GM12878 (cell line): ENCODE results near the gene C1orf53. TPM values are rescaled to one million over a fixed set of nuclear protein-coding genes. Genes with fewer than 3 reads are reported as not detected.
A peak's percentile ranks its signal among the peaks of the same experiment; 100 is the strongest.

Experiments
- CTCF ChIP-seq, 3 experiments: IDR thresholded peaks in 2 of 3; conservative IDR thresholded peaks in 1 of 3; 2 replicates each; pipeline ENCODE4 v1.5.1; 2011; ENCODE audit warnings: low read depth in 3 of 3, low read length in 3 of 3, mild to moderate bottlenecking in 3 of 3, control low read depth in 2 of 3, moderate library complexity in 2 of 3, inconsistent platforms in 1 of 3, mixed read lengths in 1 of 3; ENCODE audit not compliant: control insufficient read depth in 2 of 3, insufficient read depth in 1 of 3; ENCODE audit errors: extremely low read depth in 1 of 3
- DPF2 ChIP-seq: fragments of 450-650 bp; IDR thresholded peaks from 2 replicates; pipeline ENCODE4 v1.6.1; 2017; ENCODE audit warnings: mild to moderate bottlenecking
- EP300 ChIP-seq, 2 experiments: fragments of 150-350 bp in 1 of 2; IDR thresholded peaks; 2 replicates each; pipeline ENCODE4 v1.6.1; 2011 to 2012; ENCODE audit warnings: low read depth in 2 of 2, low read length in 2 of 2, borderline replicate concordance in 1 of 2, improper control_type of control experiment in 1 of 2, inconsistent platforms in 1 of 2; ENCODE audit not compliant: control insufficient read depth in 1 of 2
- SIX5 ChIP-seq: IDR thresholded peaks from 2 replicates; pipeline ENCODE4 v1.6.1; 2011; ENCODE audit warnings: mild to moderate bottlenecking, low read depth, low read length, moderate library complexity; ENCODE audit not compliant: severe bottlenecking
- SMC3 ChIP-seq: IDR thresholded peaks from 2 replicates; pipeline ENCODE4 v1.6.1; 2011; ENCODE audit warnings: low read length, improper control_type of control experiment, borderline replicate concordance
- TARDBP ChIP-seq: IDR thresholded peaks from 2 replicates; pipeline ENCODE4 v1.6.1; 2016; ENCODE audit warnings: borderline replicate concordance
- polyA plus RNA-seq, 11 experiments: library from polyadenylated mRNA; depleted of rRNA in 4 of 11; unstranded in 6 of 11; stranded (reverse) in 5 of 11; fragments of >200 nt; fragmentation: Nextera tagmentation in 4 of 11; fragmentation: Illumina TruSeq in 1 of 11; extraction: Ambion mirVana in 4 of 11; extraction: Trizol in 1 of 11; gene quantifications; 1 replicate in 1 of 11; 2 replicates in 10 of 11; pipeline versions ENCODE4 v1.2.1 to v1.2.3, GENCODE V29; 2011 to 2016; ENCODE audit warnings: inconsistent platforms in 2 of 11, missing spikeins in 2 of 11, low read depth in 1 of 11
- total RNA-seq, 4 experiments: library from RNA; depleted of rRNA in 3 of 4; stranded (reverse); fragments of >200 nt in 3 of 4; fragmentation: Illumina TruSeq in 1 of 4; extraction: Trizol in 1 of 4; gene quantifications; 2 replicates each; pipeline versions ENCODE4 v1.2.1 to v1.2.3, GENCODE V29; 2013 to 2021
- TF ChIP-seq, protein P1 (sequence below): fragments of 450-650 bp; IDR thresholded peaks from 2 replicates; pipeline ENCODE4 v1.6.1; 2016; ENCODE audit warnings: mild to moderate bottlenecking, moderate library complexity, borderline replicate concordance
- TF ChIP-seq, protein P2 (sequence below): fragments of 450-650 bp; IDR thresholded peaks from 2 replicates; pipeline ENCODE4 v1.6.1; 2018; ENCODE audit warnings: mild to moderate bottlenecking, low read depth, moderate library complexity; ENCODE audit not compliant: partially characterized antibody
- TF ChIP-seq, protein P3 (sequence below): fragments of 450-650 bp; IDR thresholded peaks from 2 replicates; pipeline ENCODE4 v1.6.1; 2016; ENCODE audit warnings: mild to moderate bottlenecking

Gene C1orf53
- total and polyA plus RNA-seq, 10 of the 15 experiments (the other 5 are each of a cell fraction or from before 2014, with no cell fraction given), result 0.31 to 5.4 (median 0.59) TPM

GRCh38 chr1:197924516-197925123, 22.2 kb downstream of the C1orf53 start (continued):
- TF ChIP-seq, protein P1, sequence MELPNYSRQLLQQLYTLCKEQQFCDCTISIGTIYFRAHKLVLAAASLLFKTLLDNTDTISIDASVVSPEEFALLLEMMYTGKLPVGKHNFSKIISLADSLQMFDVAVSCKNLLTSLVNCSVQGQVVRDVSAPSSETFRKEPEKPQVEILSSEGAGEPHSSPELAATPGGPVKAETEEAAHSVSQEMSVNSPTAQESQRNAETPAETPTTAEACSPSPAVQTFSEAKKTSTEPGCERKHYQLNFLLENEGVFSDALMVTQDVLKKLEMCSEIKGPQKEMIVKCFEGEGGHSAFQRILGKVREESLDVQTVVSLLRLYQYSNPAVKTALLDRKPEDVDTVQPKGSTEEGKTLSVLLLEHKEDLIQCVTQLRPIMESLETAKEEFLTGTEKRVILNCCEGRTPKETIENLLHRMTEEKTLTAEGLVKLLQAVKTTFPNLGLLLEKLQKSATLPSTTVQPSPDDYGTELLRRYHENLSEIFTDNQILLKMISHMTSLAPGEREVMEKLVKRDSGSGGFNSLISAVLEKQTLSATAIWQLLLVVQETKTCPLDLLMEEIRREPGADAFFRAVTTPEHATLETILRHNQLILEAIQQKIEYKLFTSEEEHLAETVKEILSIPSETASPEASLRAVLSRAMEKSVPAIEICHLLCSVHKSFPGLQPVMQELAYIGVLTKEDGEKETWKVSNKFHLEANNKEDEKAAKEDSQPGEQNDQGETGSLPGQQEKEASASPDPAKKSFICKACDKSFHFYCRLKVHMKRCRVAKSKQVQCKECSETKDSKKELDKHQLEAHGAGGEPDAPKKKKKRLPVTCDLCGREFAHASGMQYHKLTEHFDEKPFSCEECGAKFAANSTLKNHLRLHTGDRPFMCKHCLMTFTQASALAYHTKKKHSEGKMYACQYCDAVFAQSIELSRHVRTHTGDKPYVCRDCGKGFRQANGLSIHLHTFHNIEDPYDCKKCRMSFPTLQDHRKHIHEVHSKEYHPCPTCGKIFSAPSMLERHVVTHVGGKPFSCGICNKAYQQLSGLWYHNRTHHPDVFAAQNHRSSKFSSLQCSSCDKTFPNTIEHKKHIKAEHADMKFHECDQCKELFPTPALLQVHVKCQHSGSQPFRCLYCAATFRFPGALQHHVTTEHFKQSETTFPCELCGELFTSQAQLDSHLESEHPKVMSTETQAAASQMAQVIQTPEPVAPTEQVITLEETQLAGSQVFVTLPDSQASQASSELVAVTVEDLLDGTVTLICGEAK, result no peak
- TF ChIP-seq EP300 (IDR thresholded peaks at IDR 0.05; ENCODE audit: borderline replicate concordance in 1 of 2, control insufficient read depth in 1 of 2, low read depth in 2 of 2, low read length in 2 of 2) (no peak), SMC3 (peak; percentile 71; the same call in 1 of the 2 replicates), DPF2 (no peak), TARDBP (no peak), CTCF (IDR thresholded peaks at IDR 0.05 in 2 of 3, conservative IDR thresholded peaks at IDR 0.05 in 1 of 3; ENCODE audit: control insufficient read depth in 2 of 3, extremely low read depth in 1 of 3, insufficient read depth in 1 of 3, low read depth in 3 of 3, low read length in 3 of 3) (peak; percentile 69 to 73 (median 70)), SIX5 (no peak)
- TF ChIP-seq, protein P2, sequence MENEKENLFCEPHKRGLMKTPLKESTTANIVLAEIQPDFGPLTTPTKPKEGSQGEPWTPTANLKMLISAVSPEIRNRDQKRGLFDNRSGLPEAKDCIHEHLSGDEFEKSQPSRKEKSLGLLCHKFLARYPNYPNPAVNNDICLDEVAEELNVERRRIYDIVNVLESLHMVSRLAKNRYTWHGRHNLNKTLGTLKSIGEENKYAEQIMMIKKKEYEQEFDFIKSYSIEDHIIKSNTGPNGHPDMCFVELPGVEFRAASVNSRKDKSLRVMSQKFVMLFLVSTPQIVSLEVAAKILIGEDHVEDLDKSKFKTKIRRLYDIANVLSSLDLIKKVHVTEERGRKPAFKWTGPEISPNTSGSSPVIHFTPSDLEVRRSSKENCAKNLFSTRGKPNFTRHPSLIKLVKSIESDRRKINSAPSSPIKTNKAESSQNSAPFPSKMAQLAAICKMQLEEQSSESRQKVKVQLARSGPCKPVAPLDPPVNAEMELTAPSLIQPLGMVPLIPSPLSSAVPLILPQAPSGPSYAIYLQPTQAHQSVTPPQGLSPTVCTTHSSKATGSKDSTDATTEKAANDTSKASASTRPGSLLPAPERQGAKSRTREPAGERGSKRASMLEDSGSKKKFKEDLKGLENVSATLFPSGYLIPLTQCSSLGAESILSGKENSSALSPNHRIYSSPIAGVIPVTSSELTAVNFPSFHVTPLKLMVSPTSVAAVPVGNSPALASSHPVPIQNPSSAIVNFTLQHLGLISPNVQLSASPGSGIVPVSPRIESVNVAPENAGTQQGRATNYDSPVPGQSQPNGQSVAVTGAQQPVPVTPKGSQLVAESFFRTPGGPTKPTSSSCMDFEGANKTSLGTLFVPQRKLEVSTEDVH, result no peak
- TF ChIP-seq, protein P3, sequence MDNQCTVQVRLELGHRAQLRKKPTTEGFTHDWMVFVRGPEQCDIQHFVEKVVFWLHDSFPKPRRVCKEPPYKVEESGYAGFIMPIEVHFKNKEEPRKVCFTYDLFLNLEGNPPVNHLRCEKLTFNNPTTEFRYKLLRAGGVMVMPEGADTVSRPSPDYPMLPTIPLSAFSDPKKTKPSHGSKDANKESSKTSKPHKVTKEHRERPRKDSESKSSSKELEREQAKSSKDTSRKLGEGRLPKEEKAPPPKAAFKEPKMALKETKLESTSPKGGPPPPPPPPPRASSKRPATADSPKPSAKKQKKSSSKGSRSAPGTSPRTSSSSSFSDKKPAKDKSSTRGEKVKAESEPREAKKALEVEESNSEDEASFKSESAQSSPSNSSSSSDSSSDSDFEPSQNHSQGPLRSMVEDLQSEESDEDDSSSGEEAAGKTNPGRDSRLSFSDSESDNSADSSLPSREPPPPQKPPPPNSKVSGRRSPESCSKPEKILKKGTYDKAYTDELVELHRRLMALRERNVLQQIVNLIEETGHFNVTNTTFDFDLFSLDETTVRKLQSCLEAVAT, result no peak
- TF ChIP-seq, all 136 proteins: peak for 5
